DLD1 (cell line): Measurements from ENCODE around the gene LRATD1.
"Not testable (repeated sequence)": the region's sequence is repeated elsewhere in the genome, so short reads cannot be mapped to it uniquely, and the experiment has no call there.

Experiments
- in situ Hi-C: cut with HindIII; loops from 2 replicates; pipeline ENCODE4 v1.10.0; 2017; ENCODE audit warnings: low sequenced_read_pairs

The LRATD1 gene, protein sequence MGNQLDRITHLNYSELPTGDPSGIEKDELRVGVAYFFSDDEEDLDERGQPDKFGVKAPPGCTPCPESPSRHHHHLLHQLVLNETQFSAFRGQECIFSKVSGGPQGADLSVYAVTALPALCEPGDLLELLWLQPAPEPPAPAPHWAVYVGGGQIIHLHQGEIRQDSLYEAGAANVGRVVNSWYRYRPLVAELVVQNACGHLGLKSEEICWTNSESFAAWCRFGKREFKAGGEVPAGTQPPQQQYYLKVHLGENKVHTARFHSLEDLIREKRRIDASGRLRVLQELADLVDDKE

GRCh38 chr2:14632133-14632936, at the start of gene LRATD1:
LRATD1 (plus strand) TSS chr2:14632717; CDS start chr2:14633980, 1,263 bp downstream.
- in situ Hi-C loops: no loop called here

DNA sequence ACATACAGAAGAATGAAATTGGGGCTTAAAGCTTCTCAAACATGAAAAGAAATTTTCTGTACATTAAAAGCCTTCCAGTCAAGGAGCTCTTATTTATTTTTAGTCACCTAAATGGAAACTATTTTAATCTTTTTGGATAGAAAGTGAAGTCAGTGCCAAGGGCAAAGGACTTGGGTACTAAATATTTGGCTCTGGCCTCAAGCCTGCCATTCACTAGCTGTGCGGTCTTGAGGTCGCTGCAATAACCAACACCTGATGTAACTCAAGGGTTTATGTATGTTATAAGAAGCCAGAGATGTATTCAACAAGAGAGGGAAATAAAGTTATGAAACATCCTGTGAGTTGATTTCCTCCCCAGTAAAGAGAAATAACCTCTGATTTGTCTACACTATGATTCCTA, 49.5 kb upstream of the LRATD1 start:
- in situ Hi-C loops: no loop called here

DNA sequence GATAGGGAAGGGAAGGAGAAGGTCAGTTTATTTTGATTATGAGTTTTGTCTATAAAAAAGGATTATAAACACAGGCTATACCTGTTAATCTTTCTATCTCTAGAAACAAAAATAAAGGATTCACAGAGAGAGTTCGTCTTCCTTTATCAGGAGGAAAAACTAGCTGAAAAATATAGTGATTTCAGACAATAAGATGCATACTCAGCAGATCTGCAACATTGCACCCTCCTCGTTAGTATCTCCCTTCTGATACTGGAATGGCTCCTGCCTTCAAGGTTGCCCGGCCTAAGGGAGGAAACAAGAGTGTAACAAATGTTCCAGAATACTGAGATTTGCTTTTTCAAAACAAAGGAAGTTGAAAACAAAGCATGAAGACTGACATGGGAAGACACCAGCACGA, 48.7 kb upstream of the LRATD1 start:
- in situ Hi-C loops: no loop called here

GRCh38 chr2:14587119-14587518, 45.4 kb upstream of the LRATD1 start:
- in situ Hi-C loops: no loop called here

GRCh38 chr2:14601156-14601770, 31.3 kb upstream of the LRATD1 start:
- in situ Hi-C loops: no loop called here

DNA sequence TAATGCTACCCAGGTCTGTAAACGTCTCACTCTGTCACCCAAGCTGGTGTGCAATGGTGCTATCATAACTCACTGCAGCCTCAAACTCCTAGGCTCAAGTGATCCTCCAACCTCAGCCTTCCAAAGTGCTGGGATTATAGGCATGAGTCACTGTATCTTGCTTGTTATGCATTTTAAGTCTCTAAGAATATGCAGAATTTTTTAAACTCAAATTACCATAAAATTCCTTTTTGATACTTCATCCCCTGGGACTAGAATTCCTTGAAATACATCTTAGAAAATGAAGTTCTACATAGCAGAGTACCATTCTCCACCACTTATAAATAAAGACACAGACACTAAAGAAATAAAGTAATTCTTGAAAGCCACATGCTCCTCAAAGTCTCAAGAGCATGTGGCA, 30.2 kb upstream of the LRATD1 start:
- in situ Hi-C loops: no loop called here

GRCh38 chr2:14603676-14604075, 28.8 kb upstream of the LRATD1 start:
- in situ Hi-C loops: no loop called here

- in situ Hi-C loops: no loop called here
These were observed 24.3 kb upstream of the LRATD1 start for GRCh38 chr2:14608245-14608644.

DNA sequence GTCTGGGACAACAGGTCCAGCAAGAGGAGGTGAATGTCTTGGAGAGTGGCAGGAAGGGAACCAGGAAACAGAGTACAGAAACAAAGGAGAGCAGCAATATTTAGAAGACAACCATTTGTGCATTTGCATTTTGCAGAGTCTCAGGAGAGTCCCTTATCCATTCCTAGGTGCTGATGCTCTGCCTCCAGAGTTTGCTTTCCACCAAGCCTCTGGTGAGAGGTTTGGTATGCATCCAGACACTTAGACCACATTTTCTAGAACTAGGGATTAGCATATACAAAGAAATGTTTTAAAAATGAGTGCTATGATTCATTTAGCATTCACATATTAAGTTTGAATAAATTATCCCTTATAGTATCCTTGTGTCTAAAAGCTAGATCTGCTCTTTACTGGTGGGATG, 18.5 kb upstream of the LRATD1 start:
- in situ Hi-C loops: no loop called here

- in situ Hi-C loops: no loop called here
These were observed 17.4 kb upstream of the LRATD1 start for GRCh38 chr2:14615121-14615520.

DNA sequence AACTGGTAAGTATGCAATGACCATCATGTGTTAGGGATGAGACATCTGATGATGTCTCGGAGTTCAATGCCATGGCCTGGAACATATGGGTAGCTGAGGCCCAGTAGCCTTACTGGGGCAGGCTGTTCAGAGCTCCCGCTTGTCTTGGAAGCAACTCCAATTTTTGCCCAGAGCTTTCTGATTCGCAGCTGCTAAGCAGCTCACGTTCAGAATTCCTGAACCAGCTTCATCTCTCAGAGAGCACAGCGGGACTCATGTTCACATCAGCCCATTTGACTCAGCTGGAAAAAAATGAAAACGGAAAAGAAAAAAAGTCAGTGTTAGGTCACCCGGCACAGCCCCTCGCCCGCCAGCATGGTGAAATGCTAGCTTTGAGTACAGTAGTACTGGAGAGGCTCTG, 16.8 kb upstream of the LRATD1 start:
- in situ Hi-C loops: no loop called here

DNA sequence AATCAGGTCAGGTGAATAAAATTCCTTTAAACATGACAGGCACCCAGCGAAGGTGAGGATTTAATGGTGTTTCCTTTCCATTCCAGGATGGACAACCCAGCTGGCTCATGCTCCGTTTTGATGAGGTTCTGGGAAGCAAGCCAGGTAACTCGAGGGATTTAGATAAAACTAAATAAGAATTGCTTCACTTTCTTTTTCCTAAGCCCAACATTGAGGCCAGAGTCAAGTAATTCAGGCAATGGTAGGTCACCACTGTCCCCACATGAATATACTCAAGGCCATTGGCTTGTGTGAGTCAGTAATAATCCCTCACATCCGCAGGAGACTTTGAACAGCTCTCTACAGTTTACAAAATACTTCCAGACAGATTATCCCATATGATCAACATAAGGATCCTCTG, 16.2 kb upstream of the LRATD1 start:
- in situ Hi-C loops: no loop called here

- in situ Hi-C loops: no loop called here
These were observed 15.6 kb upstream of the LRATD1 start for GRCh38 chr2:14616950-14617349.

GRCh38 chr2:14619441-14619840, 13.1 kb upstream of the LRATD1 start:
- in situ Hi-C loops: no loop called here

DNA sequence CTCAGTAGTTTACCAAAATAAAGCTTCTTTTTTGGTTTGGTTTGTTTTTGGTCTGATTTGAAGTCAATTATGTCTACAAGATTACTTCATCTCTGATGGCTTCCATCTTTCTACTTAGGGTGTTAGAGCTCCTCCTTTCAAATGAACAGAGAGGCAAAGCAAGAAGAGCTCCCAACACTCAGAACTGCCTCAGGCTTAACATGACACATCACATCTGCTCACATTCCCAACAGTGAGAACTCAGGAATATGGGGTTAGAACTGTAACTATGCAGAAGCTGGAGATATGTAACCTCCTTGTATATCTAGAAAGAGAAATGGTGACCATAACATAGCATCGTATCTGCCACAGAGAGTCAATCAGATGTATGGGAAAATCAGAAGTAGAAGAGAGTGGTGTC, 11.4 kb upstream of the LRATD1 start:
- in situ Hi-C loops: no loop called here

GRCh38 chr2:14621906-14622549, 10.5 kb upstream of the LRATD1 start:
- in situ Hi-C loops: no loop called here

GRCh38 chr2:14622550-14622939, 10.0 kb upstream of the LRATD1 start:
- in situ Hi-C loops: not testable (repeated sequence)

GRCh38 chr2:14623237-14623636, 9.3 kb upstream of the LRATD1 start:
- in situ Hi-C loops: no loop called here

DNA sequence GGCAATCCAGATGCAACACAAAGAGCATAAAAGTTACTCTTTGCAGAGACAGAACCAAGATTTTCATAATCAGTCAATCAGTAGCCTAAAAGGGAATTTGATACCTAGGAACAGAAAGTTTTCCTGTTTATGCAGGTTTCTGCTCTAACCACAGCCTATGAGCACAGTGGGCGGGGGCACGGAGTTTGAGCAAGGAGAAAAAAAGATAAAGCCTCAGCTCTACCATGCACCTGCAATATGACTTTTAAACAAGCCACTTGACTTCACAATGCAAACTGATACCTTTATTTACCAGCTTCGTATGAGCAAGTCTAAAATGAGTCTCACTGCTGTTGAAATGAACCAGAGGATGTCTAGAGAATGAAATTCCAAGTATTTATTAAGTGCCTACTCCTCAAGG, 5.6 kb upstream of the LRATD1 start:
- in situ Hi-C loops: no loop called here

DNA sequence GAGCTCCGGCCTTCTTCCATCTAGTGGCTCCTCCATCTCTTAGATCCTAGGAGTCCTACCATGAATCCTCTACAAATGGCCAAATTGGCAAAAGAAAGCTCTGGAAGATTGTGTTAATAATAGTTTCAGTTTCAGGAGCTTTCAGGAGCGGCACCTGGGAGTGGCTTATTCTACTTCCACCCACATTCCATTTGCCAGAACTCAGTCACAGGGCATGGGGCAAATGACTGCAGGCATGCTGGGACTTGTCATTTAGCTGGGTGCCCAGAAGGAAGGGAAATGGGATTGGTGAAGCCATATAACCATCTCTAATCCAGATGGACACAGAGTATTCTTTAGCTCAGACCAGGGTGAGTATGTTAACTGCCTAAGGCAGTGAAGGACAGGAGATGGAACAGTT, 3.6 kb upstream of the LRATD1 start:
- in situ Hi-C loops: no loop called here

- in situ Hi-C loops: no loop called here
These were observed 994 bp upstream of the LRATD1 start for GRCh38 chr2:14631406-14632040.
